RWPE2 (cell line): ENCODE results near the gene C20orf202.
A peak's percentile ranks its signal among the peaks of the same experiment; 100 is the strongest.

Source experiments
- ATAC-seq: fragments of 200-7000 bp; cut with Tn5 transposase; 3 replicates; pipeline ENCODE4 v1.9.1; 2021; ENCODE audit warnings: low read depth
- DNase-seq: peaks from one replicate; pipeline ENCODE4 v3.0.0-alpha.2; 2020; ENCODE audit warnings: low spot score
- H3K27ac ChIP-seq: fragments of 450-650 bp; 2 replicates; pipeline ENCODE4 v1.5.1; 2017; ENCODE audit warnings: mild to moderate bottlenecking; ENCODE audit not compliant: poor library complexity, severe bottlenecking
- H3K27me3 ChIP-seq: fragments of 250-450 bp; sonication (Bioruptor Pico); 2 replicates; pipeline ENCODE4 v1.5.1; 2021; ENCODE audit warnings: mild to moderate bottlenecking, moderate library complexity; ENCODE audit not compliant: insufficient read depth, poor library complexity, severe bottlenecking
- H3K36me3 ChIP-seq: fragments of 250-450 bp; sonication (Bioruptor Pico); 2 replicates; pipeline ENCODE4 v1.5.1; 2020; ENCODE audit warnings: low read depth, mild to moderate bottlenecking, moderate library complexity
- H3K4me1 ChIP-seq: fragments of 250-450 bp; sonication (Bioruptor Pico); 2 replicates; pipeline ENCODE4 v1.5.1; 2021; ENCODE audit warnings: mild to moderate bottlenecking, moderate library complexity; ENCODE audit not compliant: insufficient read depth, poor library complexity, severe bottlenecking
- H3K4me3 ChIP-seq: fragments of 250-450 bp; sonication (Bioruptor Pico); 2 replicates; pipeline ENCODE4 v1.5.1; 2021; ENCODE audit warnings: mild to moderate bottlenecking, moderate library complexity; ENCODE audit not compliant: severe bottlenecking
- H3K9me3 ChIP-seq: fragments of 250-450 bp; sonication (Bioruptor Pico); 2 replicates; pipeline ENCODE4 v1.5.1; 2021; ENCODE audit warnings: mild to moderate bottlenecking, moderate library complexity; ENCODE audit not compliant: severe bottlenecking
- CTCF ChIP-seq: fragments of 450-650 bp; IDR thresholded peaks from one replicate; pipeline ENCODE4 v1.5.1; 2017; ENCODE audit warnings: mild to moderate bottlenecking, moderate library complexity; ENCODE audit not compliant: poor library complexity, severe bottlenecking

C20orf202 gene

GRCh38 chr20:1198751-1199150 lies 4.5 kb upstream of the C20orf202 start:
- no peak for DNase-seq
- H3K9me3 ChIP-seq = no peaks in the 10 kb centered on the region
- H3K4me1 ChIP-seq = no peaks in the 10 kb centered on the region
- H3K27ac ChIP-seq = no peak overlapping the region
- no peak for TF ChIP-seq CTCF
- no peak overlapping the region for H3K4me3 ChIP-seq
- ATAC-seq = no peak
- H3K36me3 ChIP-seq = no peaks in the 10 kb centered on the region
- H3K27me3 ChIP-seq = no peaks in the 10 kb centered on the region

- H3K4me3 ChIP-seq = no peak overlapping the region
- no peaks in the 10 kb centered on the region for H3K27me3 ChIP-seq
- TF ChIP-seq CTCF = no peak
- ATAC-seq (no peak), DNase-seq (no peak)
- no peaks in the 10 kb centered on the region for H3K9me3 ChIP-seq
- no peak overlapping the region for H3K27ac ChIP-seq
- no peaks in the 10 kb centered on the region for H3K36me3 ChIP-seq
- H3K4me1 ChIP-seq = no peaks in the 10 kb centered on the region
These were observed 3.9 kb upstream of the C20orf202 start for GRCh38 chr20:1199212-1199873.

- peak; percentile 45; the same call in 1 of the 3 replicates for ATAC-seq
- Histone ChIP-seq H3K27ac (no peak overlapping the region), H3K27me3 (no peaks in the 10 kb centered on the region), H3K4me3 (no peak overlapping the region), H3K9me3 (no peaks in the 10 kb centered on the region), H3K36me3 (no peaks in the 10 kb centered on the region), H3K4me1 (no peaks in the 10 kb centered on the region)
- no peak for DNase-seq
- TF ChIP-seq CTCF = no peak
These were observed 3.3 kb upstream of the C20orf202 start for GRCh38 chr20:1199964-1200363.

GRCh38 chr20:1203630-1204029 lies 376 bp downstream of the C20orf202 start:
- no peaks in the 10 kb centered on the region for H3K27me3 ChIP-seq
- H3K4me1 ChIP-seq = no peaks in the 10 kb centered on the region
- no peaks in the 10 kb centered on the region for H3K9me3 ChIP-seq
- no peak for ATAC-seq
- no peak for TF ChIP-seq CTCF
- H3K27ac ChIP-seq = no peak overlapping the region
- no peak overlapping the region for H3K4me3 ChIP-seq
- no peaks in the 10 kb centered on the region for H3K36me3 ChIP-seq
- no peak for DNase-seq

GRCh38 chr20:1204113-1204512 lies 859 bp downstream of the C20orf202 start:
- Histone ChIP-seq H3K27ac (no peak overlapping the region), H3K4me1 (no peaks in the 10 kb centered on the region), H3K27me3 (no peaks in the 10 kb centered on the region), H3K4me3 (no peak overlapping the region), H3K9me3 (no peaks in the 10 kb centered on the region), H3K36me3 (no peaks in the 10 kb centered on the region)
- DNase-seq (no peak), ATAC-seq (0 out of 3 replicates have a peak, but pooled peaks have one; percentile 21)
- TF ChIP-seq CTCF = no peak
